OCI-LY1 (cell line): ENCODE data around the gene MAPRE3.

Experiments used
- EZH2 ChIP-seq: fragments of 200-600 bp; sonication (generic), shearing (Covaris generic); IDR thresholded peaks from 2 replicates; pipeline ENCODE4 v1.8.0; 2017; ENCODE audit warnings: borderline replicate concordance, mixed run types, mild to moderate bottlenecking, antibody characterized with exemption, low read length, moderate library complexity, mixed read lengths
- TF ChIP-seq, protein P1 (sequence below): fragments of 200-600 bp; sonication (generic), shearing (Covaris generic); IDR thresholded peaks from 2 replicates; pipeline ENCODE4 v1.5.1; 2017; ENCODE audit warnings: mild to moderate bottlenecking, antibody characterized with exemption, low read length, moderate library complexity, mixed read lengths

DNA sequence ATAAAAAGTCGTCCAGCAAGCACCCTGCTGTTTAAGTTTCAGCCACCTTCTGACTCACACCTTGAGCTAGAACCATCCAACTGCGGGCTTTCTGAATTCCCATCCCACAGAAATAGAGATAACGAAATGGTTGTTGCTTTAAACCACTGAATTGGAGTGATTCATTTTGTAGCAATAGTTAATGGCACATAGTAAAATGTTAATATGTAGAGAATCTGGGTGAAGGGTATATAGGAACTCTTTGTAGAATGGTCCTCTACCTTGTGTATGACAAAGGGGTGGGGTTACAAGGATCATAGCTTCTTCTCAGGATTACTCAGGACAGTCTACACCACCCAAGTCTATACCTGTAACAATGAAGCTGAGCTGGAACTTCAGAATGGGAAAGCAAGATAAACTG lies 2.4 kb upstream of the MAPRE3 start:
- TF ChIP-seq, protein P1, sequence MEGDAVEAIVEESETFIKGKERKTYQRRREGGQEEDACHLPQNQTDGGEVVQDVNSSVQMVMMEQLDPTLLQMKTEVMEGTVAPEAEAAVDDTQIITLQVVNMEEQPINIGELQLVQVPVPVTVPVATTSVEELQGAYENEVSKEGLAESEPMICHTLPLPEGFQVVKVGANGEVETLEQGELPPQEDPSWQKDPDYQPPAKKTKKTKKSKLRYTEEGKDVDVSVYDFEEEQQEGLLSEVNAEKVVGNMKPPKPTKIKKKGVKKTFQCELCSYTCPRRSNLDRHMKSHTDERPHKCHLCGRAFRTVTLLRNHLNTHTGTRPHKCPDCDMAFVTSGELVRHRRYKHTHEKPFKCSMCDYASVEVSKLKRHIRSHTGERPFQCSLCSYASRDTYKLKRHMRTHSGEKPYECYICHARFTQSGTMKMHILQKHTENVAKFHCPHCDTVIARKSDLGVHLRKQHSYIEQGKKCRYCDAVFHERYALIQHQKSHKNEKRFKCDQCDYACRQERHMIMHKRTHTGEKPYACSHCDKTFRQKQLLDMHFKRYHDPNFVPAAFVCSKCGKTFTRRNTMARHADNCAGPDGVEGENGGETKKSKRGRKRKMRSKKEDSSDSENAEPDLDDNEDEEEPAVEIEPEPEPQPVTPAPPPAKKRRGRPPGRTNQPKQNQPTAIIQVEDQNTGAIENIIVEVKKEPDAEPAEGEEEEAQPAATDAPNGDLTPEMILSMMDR = no peak
- TF ChIP-seq EZH2 = no peak
